Measurements from ENCODE around the gene RNASEH2C. TPM values are rescaled to one million over a fixed set of nuclear protein-coding genes. Genes with fewer than 3 reads are reported as not detected.
"Not testable (repeated sequence)": the region's sequence is repeated elsewhere in the genome, so short reads cannot be mapped to it uniquely, and the experiment has no call there.

RNASEH2C gene
- total RNA-seq, 4 donors from 2014 or later = 36.5 to 101 (median 62.4) TPM

DNA sequence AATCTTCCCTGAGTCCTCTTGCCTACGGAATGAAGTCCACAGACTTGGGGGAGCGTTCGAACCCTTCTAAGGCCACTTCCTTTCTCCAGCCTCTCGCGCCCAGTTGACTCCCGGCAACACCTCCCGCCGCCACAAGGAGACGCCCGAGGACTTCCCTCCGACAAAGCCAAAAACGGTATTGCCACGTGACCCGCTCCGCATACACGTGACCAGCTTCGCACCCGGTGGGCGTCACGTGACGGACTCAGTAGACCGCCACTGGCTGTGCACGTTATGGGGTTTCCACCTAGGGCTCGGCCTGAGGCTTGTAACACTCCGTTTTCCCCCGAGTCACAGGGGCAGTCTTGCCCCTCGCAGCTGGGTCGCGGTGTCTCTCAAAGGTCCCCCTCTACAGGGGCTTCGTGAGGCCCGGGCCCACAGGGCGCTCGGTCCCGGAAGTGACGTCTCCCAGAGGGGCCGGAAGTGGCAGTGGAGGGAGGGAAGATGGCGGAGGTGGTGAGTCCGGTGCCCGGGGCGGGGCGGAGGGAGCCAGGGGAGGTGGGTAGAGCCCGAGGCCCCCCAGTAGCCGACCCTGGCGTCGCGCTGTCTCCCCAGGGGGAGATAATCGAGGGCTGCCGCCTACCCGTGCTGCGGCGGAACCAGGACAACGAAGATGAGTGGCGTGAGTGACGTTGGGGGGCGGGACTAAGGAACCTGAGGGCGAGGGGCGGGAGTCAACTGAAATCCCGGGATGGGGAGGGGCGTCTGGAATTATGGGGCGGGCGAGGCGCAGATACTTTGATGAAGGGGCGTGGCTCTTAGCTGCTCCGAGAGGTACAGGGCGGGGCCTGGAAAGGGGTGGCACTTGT is 8.6 kb downstream of the RNASEH2C start, which contains the start of gene KAT5:
Gene KAT5, plus strand, starts transcription at position 468 of the 848 bp plus-strand sequence. Its CDS starts 16 bp downstream, at position 484.
- Histone ChIP-seq H3K4me1 (peaks cover 15 to 18% of the 10 kb centered on the region in 2 donors), H3K9me3 (no peaks in the 10 kb centered on the region), H3K4me3 (peak within 1 kb of the TSS; percentile 73 to 97 (median 84)), H3K27ac (peak within 1 kb of the TSS; percentile 96 to 100 (median 99)), H3K27me3 (no peaks in the 10 kb centered on the region), H3K36me3 (peaks cover 0 to 40% of the 10 kb centered on the region in 2 donors)
- TF ChIP-seq, protein P1, sequence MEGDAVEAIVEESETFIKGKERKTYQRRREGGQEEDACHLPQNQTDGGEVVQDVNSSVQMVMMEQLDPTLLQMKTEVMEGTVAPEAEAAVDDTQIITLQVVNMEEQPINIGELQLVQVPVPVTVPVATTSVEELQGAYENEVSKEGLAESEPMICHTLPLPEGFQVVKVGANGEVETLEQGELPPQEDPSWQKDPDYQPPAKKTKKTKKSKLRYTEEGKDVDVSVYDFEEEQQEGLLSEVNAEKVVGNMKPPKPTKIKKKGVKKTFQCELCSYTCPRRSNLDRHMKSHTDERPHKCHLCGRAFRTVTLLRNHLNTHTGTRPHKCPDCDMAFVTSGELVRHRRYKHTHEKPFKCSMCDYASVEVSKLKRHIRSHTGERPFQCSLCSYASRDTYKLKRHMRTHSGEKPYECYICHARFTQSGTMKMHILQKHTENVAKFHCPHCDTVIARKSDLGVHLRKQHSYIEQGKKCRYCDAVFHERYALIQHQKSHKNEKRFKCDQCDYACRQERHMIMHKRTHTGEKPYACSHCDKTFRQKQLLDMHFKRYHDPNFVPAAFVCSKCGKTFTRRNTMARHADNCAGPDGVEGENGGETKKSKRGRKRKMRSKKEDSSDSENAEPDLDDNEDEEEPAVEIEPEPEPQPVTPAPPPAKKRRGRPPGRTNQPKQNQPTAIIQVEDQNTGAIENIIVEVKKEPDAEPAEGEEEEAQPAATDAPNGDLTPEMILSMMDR (IDR thresholded peaks at IDR 0.05 in 4 of 5, conservative IDR thresholded peaks at IDR 0.05 in 1 of 5) = peak; percentile 98 to 100 (median 100)
- TF ChIP-seq POLR2A (IDR thresholded peaks at IDR 0.05) = peak; percentile 83 to 86
- in situ Hi-C loops (cut with MboI; ENCODE audit: low sequenced_read_pairs in 4 of 4) = loop anchor here (5.0 to 25.0 kb wide), 4 partner anchors 105 to 283 kb away; no protein-coding TSS in a partner anchor
- DNase-seq (peak; percentile 97 to 98), ATAC-seq (peak; percentile 92 to 94)
- intact Hi-C loops (cut with DNase I; ENCODE audit: low total_unique reads) = loop anchor here (1.0 to 5.0 kb wide), 7 partner anchors 8 to 277 kb away; partner anchors contain the start of genes AP5B1, PCNX3 and RNASEH2C

DNA sequence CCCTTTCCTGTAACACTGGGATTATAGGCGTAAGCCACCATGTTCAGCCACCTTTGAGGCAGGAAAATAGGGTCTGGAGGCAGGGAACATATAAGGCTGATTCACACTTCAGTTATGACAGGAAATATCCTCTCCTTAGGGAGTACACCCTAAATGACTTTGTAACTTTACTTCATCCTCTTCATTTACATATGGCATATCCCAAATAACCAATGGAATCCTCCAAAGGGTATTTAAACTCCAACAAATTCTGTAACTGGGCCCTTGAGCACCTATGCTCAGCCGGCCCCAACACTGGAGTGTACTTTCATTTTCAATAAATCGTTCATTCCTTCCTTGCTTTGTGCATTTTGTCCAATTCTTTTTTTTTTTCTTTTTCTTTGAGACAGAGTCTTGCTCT is 10.2 kb downstream of the RNASEH2C start:
- Histone ChIP-seq H3K27me3 (no peaks in the 10 kb centered on the region), H3K4me3 (no peak overlapping the region), H3K27ac (peak overlapping the region; percentile 96 to 100 (median 99)), H3K36me3 (peaks cover 0 to 25% of the 10 kb centered on the region in 2 donors), H3K9me3 (no peaks in the 10 kb centered on the region), H3K4me1 (peaks cover 15 to 22% of the 10 kb centered on the region in 2 donors)
- ATAC-seq (no peak), DNase-seq (no peak)
- in situ Hi-C loops (cut with MboI; ENCODE audit: low sequenced_read_pairs in 4 of 4) = loop anchor here (5.0 to 25.0 kb wide), 4 partner anchors 107 to 284 kb away; no protein-coding TSS in a partner anchor
- intact Hi-C loops (cut with DNase I; ENCODE audit: low total_unique reads) = loop anchor here (5.0 kb wide), 1 partner anchor 93 kb away; the partner anchor contains the start of gene PCNX3
- TF ChIP-seq, protein P1 (IDR thresholded peaks at IDR 0.05 in 4 of 5, conservative IDR thresholded peaks at IDR 0.05 in 1 of 5) = no peak
- TF ChIP-seq POLR2A (IDR thresholded peaks at IDR 0.05) = no peak

DNA sequence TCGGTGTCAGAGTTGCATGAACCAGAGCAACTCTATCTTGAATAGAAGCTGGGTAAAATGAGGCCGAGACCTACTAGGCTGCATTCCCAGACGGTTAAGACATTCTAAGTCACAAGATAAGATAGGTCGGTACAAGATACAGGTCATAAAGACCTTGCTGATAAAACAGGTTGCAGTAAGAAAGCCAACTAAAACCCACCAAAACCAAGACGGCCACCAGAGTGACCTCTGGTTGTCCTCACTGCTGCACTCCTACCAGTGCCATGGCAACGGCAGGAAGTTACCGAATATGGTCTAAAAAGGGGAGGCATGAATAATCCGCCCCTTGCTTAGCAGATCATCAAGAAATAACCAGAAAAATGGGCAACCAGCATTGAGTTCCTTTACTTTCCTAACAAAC is 10.9 kb downstream of the RNASEH2C start:
- no peak for ATAC-seq
- no peaks in the 10 kb centered on the region for H3K27me3 ChIP-seq
- DNase-seq = no peak
- H3K4me1 ChIP-seq = peaks cover 15 to 22% of the 10 kb centered on the region in 2 donors
- no peak overlapping the region for H3K4me3 ChIP-seq
- in situ Hi-C loops (cut with MboI; ENCODE audit: low sequenced_read_pairs in 4 of 4) (loop anchor here (5.0 to 25.0 kb wide), 4 partner anchors 108 to 285 kb away; no protein-coding TSS in a partner anchor), intact Hi-C loops (cut with DNase I; ENCODE audit: low total_unique reads) (loop anchor here (5.0 kb wide), 1 partner anchor 92 kb away; the partner anchor contains the start of gene PCNX3)
- H3K9me3 ChIP-seq = no peaks in the 10 kb centered on the region
- no peak overlapping the region for H3K27ac ChIP-seq
- peaks cover 0 to 18% of the 10 kb centered on the region in 2 donors for H3K36me3 ChIP-seq
- TF ChIP-seq, protein P1 (IDR thresholded peaks at IDR 0.05 in 4 of 5, conservative IDR thresholded peaks at IDR 0.05 in 1 of 5) = no peak

DNA sequence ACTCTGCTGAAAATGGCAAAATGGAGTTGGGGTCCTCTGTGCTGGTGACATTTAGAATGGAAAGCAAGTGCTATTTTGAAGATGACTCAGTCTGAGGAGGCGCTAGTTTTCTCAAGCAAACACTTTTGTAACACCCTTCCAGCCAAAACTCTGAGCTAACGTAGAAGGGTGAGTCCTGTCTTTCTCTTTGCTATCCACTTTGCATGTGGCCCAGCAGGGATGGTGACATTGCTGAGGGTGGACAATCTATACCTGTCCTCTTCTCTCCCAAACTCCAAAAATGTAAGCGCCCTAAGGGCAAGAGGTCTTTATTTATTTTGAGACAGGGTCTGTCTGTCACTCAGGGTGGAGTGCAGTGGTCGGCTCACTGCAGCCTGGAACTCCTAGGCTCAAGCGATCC is 12.1 kb downstream of the RNASEH2C start:
- Histone ChIP-seq H3K4me3 (no peak overlapping the region), H3K27me3 (no peaks in the 10 kb centered on the region), H3K9me3 (no peaks in the 10 kb centered on the region), H3K36me3 (peaks cover 0 to 6% of the 10 kb centered on the region in 2 donors), H3K27ac (no peak overlapping the region), H3K4me1 (peaks cover 15 to 19% of the 10 kb centered on the region in 2 donors)
- intact Hi-C loops (cut with DNase I; ENCODE audit: low total_unique reads) (no loop called here), in situ Hi-C loops (cut with MboI; ENCODE audit: low sequenced_read_pairs in 4 of 4) (loop anchor here in 3 of 4 donors (5.0 to 25.0 kb wide), 2 partner anchors 114 to 279 kb away; no protein-coding TSS in a partner anchor)
- ATAC-seq (no peak), DNase-seq (no peak)
- TF ChIP-seq POLR2A (IDR thresholded peaks at IDR 0.05) = no peak
- TF ChIP-seq, protein P1 (IDR thresholded peaks at IDR 0.05 in 4 of 5, conservative IDR thresholded peaks at IDR 0.05 in 1 of 5) = no peak

DNA sequence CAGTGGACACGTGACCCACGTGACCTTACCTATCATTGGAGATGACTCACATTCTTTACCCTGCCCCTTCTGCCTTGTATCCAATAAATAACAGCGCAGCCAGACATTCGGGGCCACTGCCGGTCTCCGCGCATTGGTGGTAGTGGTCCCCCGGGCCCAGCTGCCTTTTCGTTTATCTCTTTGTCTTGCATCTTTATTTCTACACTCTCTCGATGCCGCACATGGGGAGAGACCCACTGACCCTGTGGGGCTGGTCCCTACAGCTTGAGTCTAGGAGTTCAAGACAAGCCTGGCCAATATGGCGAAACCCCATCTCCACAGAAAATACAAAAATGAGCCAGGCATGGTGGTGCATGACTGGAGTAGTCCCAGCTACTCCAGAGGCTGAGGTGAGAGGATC is 13.6 kb downstream of the RNASEH2C start:
- peaks cover 6 to 11% of the 10 kb centered on the region in 2 donors for H3K4me1 ChIP-seq
- DNase-seq; H3K9me3 ChIP-seq; intact Hi-C loops (cut with DNase I; ENCODE audit: low total_unique reads); H3K27ac ChIP-seq; H3K4me3 ChIP-seq; H3K36me3 ChIP-seq; ATAC-seq; H3K27me3 ChIP-seq: not testable (repeated sequence)
- in situ Hi-C loops (cut with MboI; ENCODE audit: low sequenced_read_pairs in 4 of 4) = loop anchor here in 3 of 4 donors (5.0 to 25.0 kb wide), 2 partner anchors 115 to 280 kb away; no protein-coding TSS in a partner anchor

Data from gastrocnemius medialis (tissue), 4 donors.